MCF 10A (cell line): ENCODE data around the gene GRIK3. TPM values are rescaled to one million over a fixed set of nuclear protein-coding genes. Genes with fewer than 3 reads are reported as not detected.

Source experiments
- BruUV-seq: library from RNA; stranded (reverse); fragments of 400-500 nt; replicated peaks from 2 replicates; lab custom pipeline; 2021; lab: Mats Ljungman, UMichigan
- CTCF ChIA-PET: fragments of 300-600 bp; sonication (Branson Sonifier 250); formaldehyde crosslinking; extraction: SDS; loops from one replicate; lab custom pipeline; 2021; ENCODE audit warnings: antibody characterized with exemption, inconsistent platforms; lab: Yijun Ruan, JAX
- POLR2A ChIA-PET: fragments of 300-600, 350-650 bp; sonication (Branson Sonifier 250); formaldehyde crosslinking; extraction: SDS; loops from one replicate; lab custom pipeline; 2020; ENCODE audit warnings: antibody characterized with exemption, inconsistent platforms; lab: Yijun Ruan, JAX
- DNase-seq: peaks from one replicate; pipeline ENCODE4 v3.0.0-alpha.2; 2018; ENCODE audit not compliant: unreplicated experiment
- H3K27ac Mint-ChIP-seq: one replicate; pipeline ENCODE4 v1.8.0; 2022; ENCODE audit warnings: mild to moderate bottlenecking, low read depth, mixed read lengths; ENCODE audit not compliant: unreplicated experiment
- H3K27me3 Mint-ChIP-seq: one replicate; pipeline ENCODE4 v1.8.0; 2022; ENCODE audit warnings: mixed read lengths; ENCODE audit not compliant: insufficient read depth, unreplicated experiment
- H3K36me3 Mint-ChIP-seq: one replicate; pipeline ENCODE4 v1.8.0; 2022; ENCODE audit warnings: mild to moderate bottlenecking, moderate library complexity, mixed read lengths; ENCODE audit not compliant: insufficient read depth, unreplicated experiment
- H3K4me1 Mint-ChIP-seq: one replicate; pipeline ENCODE4 v1.8.0; 2022; ENCODE audit warnings: mixed read lengths; ENCODE audit not compliant: insufficient read depth, unreplicated experiment
- H3K4me3 Mint-ChIP-seq: one replicate; pipeline ENCODE4 v1.8.0; 2022; ENCODE audit warnings: mild to moderate bottlenecking, moderate library complexity, mixed read lengths; ENCODE audit not compliant: unreplicated experiment
- H3K9me3 Mint-ChIP-seq: one replicate; pipeline ENCODE4 v1.8.0; 2022; ENCODE audit warnings: mixed read lengths; ENCODE audit not compliant: unreplicated experiment
- CTCF ChIP-seq: fragments of 200-600 bp; IDR thresholded peaks from one replicate; pipeline ENCODE4 v1.8.0; 2022; ENCODE audit warnings: antibody characterized with exemption, mild to moderate bottlenecking; ENCODE audit not compliant: unreplicated experiment
- intact Hi-C: fragments of 100-400 bp; cut with micrococcal nuclease; formaldehyde crosslinking; loops from 2 replicates; pipeline ENCODE4 v1.14.1; 2022
- total RNA-seq: library from RNA; stranded (reverse); gene quantifications from 2 replicates; pipeline ENCODE4 v1.2.3, GENCODE V29; 2022

The GRIK3 gene
- total RNA-seq, 1 experiment from 2014 or later, result not detected

DNA sequence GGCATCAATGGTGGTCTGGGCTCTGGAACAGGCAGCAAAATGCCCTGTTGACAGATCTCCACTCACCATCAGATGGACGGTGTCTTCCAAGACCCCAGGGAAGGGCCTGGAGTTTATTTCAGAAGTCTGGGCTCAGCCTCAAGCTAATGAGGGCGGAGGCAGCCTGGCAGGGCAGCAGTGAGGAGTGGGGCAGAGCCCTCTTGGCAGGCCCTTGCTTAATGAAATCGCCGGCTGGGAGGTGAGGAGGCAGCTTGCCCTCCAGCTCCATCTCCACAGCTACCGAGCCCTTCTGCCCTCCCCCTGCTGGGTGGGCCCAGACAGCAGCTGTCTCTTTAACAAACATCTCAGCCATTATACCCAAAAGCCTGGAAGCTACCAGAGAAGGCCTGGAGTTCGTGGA, 22.0 kb upstream of the GRIK3 start:
- Mint-ChIP-seq H3K4me3 (no peak overlapping the region), H3K9me3 (no peaks in the 10 kb centered on the region), H3K4me1 (no peaks in the 10 kb centered on the region), H3K27me3 (peaks cover 11% of the 10 kb centered on the region), H3K36me3 (no peaks in the 10 kb centered on the region), H3K27ac (no peak overlapping the region)
- no peak for DNase-seq
- CTCF ChIA-PET, result no interaction called here
- intact Hi-C loops, result no loop called here
- no TSS peak for BruUV-seq
- POLR2A ChIA-PET, result no interaction called here
- TF ChIP-seq CTCF, result no peak

DNA sequence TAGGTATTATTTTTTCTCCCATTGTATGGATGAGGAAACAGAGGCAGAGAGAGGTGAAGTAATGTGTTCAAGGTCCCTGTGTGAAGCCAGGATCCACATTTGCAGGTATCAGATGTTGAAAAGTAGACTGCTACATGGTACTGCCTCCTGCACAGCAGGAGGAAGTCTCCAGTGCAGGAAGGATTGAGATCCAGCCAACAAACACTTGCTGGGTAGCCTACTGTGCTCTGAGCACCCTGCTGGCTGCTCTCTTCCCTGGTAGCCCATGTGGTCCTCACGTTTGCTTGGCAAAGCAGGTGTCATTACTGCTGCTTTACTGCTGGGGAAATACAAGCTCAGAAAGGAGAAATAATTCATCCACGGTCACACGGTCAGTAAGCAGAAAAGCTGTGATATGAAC, 21.3 kb upstream of the GRIK3 start:
- no peak overlapping the region for H3K4me3 Mint-ChIP-seq
- peaks cover 11% of the 10 kb centered on the region for H3K27me3 Mint-ChIP-seq
- no peaks in the 10 kb centered on the region for H3K36me3 Mint-ChIP-seq
- ChIA-PET POLR2A (no interaction called here), CTCF (no interaction called here)
- DNase-seq, result no peak
- H3K27ac Mint-ChIP-seq, result no peak overlapping the region
- intact Hi-C loops, result no loop called here
- no peaks in the 10 kb centered on the region for H3K4me1 Mint-ChIP-seq
- TF ChIP-seq CTCF, result no peak
- H3K9me3 Mint-ChIP-seq, result no peaks in the 10 kb centered on the region
- BruUV-seq, result no TSS peak

DNA sequence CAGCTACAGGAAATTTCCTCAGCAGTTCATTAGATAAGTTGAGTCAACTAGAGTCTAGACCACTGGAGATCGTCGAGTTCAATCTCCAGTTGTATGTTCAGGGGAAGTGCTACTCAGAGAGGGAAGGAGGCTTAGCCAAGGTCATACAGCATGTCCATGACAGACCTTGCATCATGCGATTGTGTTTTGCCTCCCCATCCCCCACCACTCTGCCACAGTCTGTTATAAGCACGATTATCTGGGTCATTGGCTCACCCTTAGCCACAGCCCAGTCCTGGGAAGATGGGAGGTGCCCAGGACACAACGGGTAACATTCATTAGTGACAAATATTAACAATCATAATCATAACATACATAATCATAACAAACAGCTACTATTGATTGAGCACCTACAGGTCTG, 18.9 kb upstream of the GRIK3 start:
- ChIA-PET POLR2A (no interaction called here), CTCF (no interaction called here)
- Mint-ChIP-seq H3K4me1 (no peaks in the 10 kb centered on the region), H3K36me3 (no peaks in the 10 kb centered on the region), H3K9me3 (no peaks in the 10 kb centered on the region), H3K27me3 (no peaks in the 10 kb centered on the region), H3K4me3 (no peak overlapping the region), H3K27ac (no peak overlapping the region)
- intact Hi-C loops, result no loop called here
- TF ChIP-seq CTCF, result no peak
- no peak for DNase-seq
- BruUV-seq, result no TSS peak

- Mint-ChIP-seq H3K27me3 (no peaks in the 10 kb centered on the region), H3K27ac (no peak overlapping the region), H3K9me3 (no peaks in the 10 kb centered on the region), H3K4me1 (no peaks in the 10 kb centered on the region), H3K36me3 (no peaks in the 10 kb centered on the region), H3K4me3 (no peak overlapping the region)
- no TSS peak for BruUV-seq
- DNase-seq, result no peak
- POLR2A ChIA-PET, result no interaction called here
- intact Hi-C loops, result no loop called here
- TF ChIP-seq CTCF, result no peak
- CTCF ChIA-PET, result no interaction called here
These were observed 17.8 kb upstream of the GRIK3 start for GRCh38 chr1:37052120-37052519.
